PC-9 (cell line): ENCODE measurements around the gene DUSP19. TPM values are rescaled to one million over a fixed set of nuclear protein-coding genes. Genes with fewer than 3 reads are reported as not detected.

Experiments used
- BruUV-seq: library from RNA; stranded (reverse); fragments of 400-500 nt; replicated peaks from 2 replicates; lab custom pipeline; 2021; lab: Mats Ljungman, UMichigan
- CTCF ChIA-PET: fragments of 300-600 bp; sonication (Branson Sonifier 250); formaldehyde crosslinking; loops from one replicate; lab custom pipeline; 2022; ENCODE audit warnings: antibody characterized with exemption; lab: Charles Lee
- POLR2A ChIA-PET: fragments of 300-600 bp; sonication (Branson Sonifier 250); formaldehyde crosslinking; loops from one replicate; lab custom pipeline; 2022; ENCODE audit warnings: antibody characterized with exemption; ENCODE audit not compliant: unreplicated experiment; lab: Charles Lee
- DNase-seq, 2 experiments: peaks; one replicate each; pipeline versions ENCODE4 v3.0.0 to v3.0.0-alpha.2; 2015 to 2022; ENCODE audit warnings: mixed read lengths in 1 of 2
- H2AFZ ChIP-seq: fragments of 200-600 bp; sonication (generic); 2 replicates; pipeline ENCODE4 v1.8.1; 2017; ENCODE audit warnings: antibody characterized with exemption
- H3F3A ChIP-seq: fragments of 200-600 bp; sonication (generic); 2 replicates; pipeline ENCODE4 v1.8.1; 2017; ENCODE audit warnings: antibody characterized with exemption, mild to moderate bottlenecking, low read depth; ENCODE audit not compliant: insufficient read depth
- H3K27ac ChIP-seq: fragments of 200-600 bp; sonication (generic); 2 replicates; pipeline ENCODE4 v1.6.1; 2016; ENCODE audit warnings: mixed run types
- H3K27me3 ChIP-seq: fragments of 200-600 bp; sonication (generic); 2 replicates; pipeline ENCODE4 v1.6.1; 2016; ENCODE audit warnings: low read depth, mixed run types; ENCODE audit not compliant: insufficient read depth
- H3K36me3 ChIP-seq: fragments of 200-600 bp; sonication (generic); 2 replicates; pipeline ENCODE4 v1.6.1; 2016; ENCODE audit warnings: low read depth, mixed run types
- H3K4me1 ChIP-seq: fragments of 200-600 bp; sonication (generic); replicated peaks from 2 replicates; pipeline ENCODE4 v1.6.1; 2016; ENCODE audit warnings: mixed run types; ENCODE audit not compliant: insufficient read depth
- H3K4me2 ChIP-seq: fragments of 200-600 bp; sonication (generic); 2 replicates; pipeline ENCODE4 v1.6.1; 2017; ENCODE audit warnings: mixed run types
- H3K4me3 ChIP-seq: fragments of 200-600 bp; sonication (generic); 2 replicates; pipeline ENCODE4 v1.6.1; 2016; ENCODE audit warnings: mixed run types
- H3K79me2 ChIP-seq: fragments of 200-600 bp; sonication (generic); 2 replicates; pipeline ENCODE4 v1.6.1; 2017; ENCODE audit warnings: low read depth, mixed run types
- H3K9me2 ChIP-seq: fragments of 200-600 bp; sonication (generic); 2 replicates; pipeline ENCODE4 v1.8.1; 2017; ENCODE audit warnings: mild to moderate bottlenecking; ENCODE audit not compliant: insufficient read depth
- H3K9me3 ChIP-seq: fragments of 200-600 bp; sonication (generic); 2 replicates; pipeline ENCODE4 v1.8.1; 2016; ENCODE audit warnings: low read depth; ENCODE audit not compliant: insufficient read depth
- H4K20me1 ChIP-seq: fragments of 200-600 bp; sonication (generic); 2 replicates; pipeline ENCODE4 v1.8.1; 2017; ENCODE audit not compliant: insufficient read depth
- EZH2 ChIP-seq: fragments of 200-600 bp; sonication (generic); IDR thresholded peaks from 2 replicates; pipeline ENCODE4 v1.8.0; 2017; ENCODE audit warnings: antibody characterized with exemption, low read depth
- intact Hi-C: fragments of 100-400 bp; cut with micrococcal nuclease; formaldehyde crosslinking; loops from one replicate; pipeline ENCODE4 v1.10.0; 2022; ENCODE audit not compliant: unreplicated experiment
- total RNA-seq: library from RNA; stranded (reverse); gene quantifications from 2 replicates; pipeline ENCODE4 v1.2.3, GENCODE V29; 2021
- TF ChIP-seq, protein P1 (sequence below): fragments of 200-600 bp; sonication (generic); conservative IDR thresholded peaks from 2 replicates; pipeline ENCODE4 v1.6.1; 2017; ENCODE audit warnings: mixed run types, antibody characterized with exemption, mild to moderate bottlenecking, moderate library complexity

The DUSP19 gene
- total RNA-seq, 1 experiment from 2014 or later, result 8.6 TPM

DNA sequence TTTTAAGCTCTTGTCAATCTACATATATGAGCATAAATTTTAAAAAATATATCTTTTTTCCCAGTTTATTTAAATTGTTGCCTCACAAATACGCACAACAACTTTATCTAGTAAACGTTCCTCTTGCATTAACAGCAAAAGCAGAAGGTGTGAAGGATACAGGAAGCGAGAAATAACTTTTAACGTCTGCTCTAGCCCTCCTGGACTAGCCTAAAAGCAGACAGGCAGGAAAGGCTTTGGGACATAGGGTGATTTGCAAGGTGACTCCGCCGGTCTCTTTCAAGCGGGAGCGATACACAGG, 434 bp upstream of the DUSP19 start:
- Histone ChIP-seq H4K20me1 (no peaks in the 10 kb centered on the region), H3K4me3 (peak overlapping the region; percentile 61), H3F3A (peaks cover 15% of the 10 kb centered on the region), H3K9me2 (no peaks in the 10 kb centered on the region), H3K27ac (peak overlapping the region; percentile 16; the same call in 1 of the 2 replicates), H3K9me3 (no peaks in the 10 kb centered on the region), H3K79me2 (no peaks in the 10 kb centered on the region), H2AFZ (peak overlapping the region; percentile 92), H3K4me2 (peak overlapping the region; percentile 80), H3K27me3 (no peaks in the 10 kb centered on the region), H3K36me3 (no peaks in the 10 kb centered on the region), H3K4me1 (peaks cover 13% of the 10 kb centered on the region)
- TF ChIP-seq, protein P1, sequence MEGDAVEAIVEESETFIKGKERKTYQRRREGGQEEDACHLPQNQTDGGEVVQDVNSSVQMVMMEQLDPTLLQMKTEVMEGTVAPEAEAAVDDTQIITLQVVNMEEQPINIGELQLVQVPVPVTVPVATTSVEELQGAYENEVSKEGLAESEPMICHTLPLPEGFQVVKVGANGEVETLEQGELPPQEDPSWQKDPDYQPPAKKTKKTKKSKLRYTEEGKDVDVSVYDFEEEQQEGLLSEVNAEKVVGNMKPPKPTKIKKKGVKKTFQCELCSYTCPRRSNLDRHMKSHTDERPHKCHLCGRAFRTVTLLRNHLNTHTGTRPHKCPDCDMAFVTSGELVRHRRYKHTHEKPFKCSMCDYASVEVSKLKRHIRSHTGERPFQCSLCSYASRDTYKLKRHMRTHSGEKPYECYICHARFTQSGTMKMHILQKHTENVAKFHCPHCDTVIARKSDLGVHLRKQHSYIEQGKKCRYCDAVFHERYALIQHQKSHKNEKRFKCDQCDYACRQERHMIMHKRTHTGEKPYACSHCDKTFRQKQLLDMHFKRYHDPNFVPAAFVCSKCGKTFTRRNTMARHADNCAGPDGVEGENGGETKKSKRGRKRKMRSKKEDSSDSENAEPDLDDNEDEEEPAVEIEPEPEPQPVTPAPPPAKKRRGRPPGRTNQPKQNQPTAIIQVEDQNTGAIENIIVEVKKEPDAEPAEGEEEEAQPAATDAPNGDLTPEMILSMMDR, result no peak
- TF ChIP-seq EZH2, result no peak
- ChIA-PET POLR2A (interaction anchor here (0.6 kb wide), 2 partner anchors 18 to 43 kb away, joined by 4 to 9 read pairs; no protein-coding TSS in a partner anchor), CTCF (no interaction called here)
- intact Hi-C loops, result loop anchor here (1.0 kb wide), 2 partner anchors 40 to 46 kb away; partner anchors contain the start of genes NCKAP1 and NUP35
- DNase-seq, result no peak
- BruUV-seq, result TSS peak; percentile 91

DNA sequence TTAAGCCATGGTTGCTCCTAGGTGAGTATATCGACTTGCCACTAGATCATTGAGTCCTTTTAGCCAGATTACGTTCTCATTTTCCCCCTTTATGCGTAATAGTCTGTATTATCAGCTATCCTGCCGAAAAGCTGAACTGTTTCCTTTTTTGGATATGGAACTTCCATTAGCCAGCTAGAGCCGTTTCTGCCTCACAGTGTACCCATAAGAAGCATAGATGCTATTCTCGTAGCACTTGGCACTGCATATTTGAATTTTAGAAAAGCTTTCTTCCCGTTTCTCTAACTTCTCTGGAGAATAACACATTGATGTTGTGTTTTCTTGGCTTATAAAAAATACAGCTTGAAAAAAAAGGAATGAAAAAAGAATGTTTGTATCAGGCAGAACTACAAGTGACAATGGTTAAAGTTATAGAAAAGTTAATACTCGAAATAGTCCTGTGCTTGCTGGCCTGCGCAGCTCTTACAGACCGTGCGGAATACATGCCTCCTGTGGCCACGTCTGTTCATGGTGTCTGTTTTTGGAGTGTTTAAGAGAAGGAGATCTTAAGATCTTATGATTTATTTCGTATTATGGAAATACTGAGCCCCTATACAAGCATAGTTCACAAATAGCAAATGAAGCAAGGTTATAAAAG, 710 bp downstream of the DUSP19 start:
- Histone ChIP-seq H3K36me3 (no peaks in the 10 kb centered on the region), H4K20me1 (no peaks in the 10 kb centered on the region), H2AFZ (peak overlapping the region; percentile 92), H3K9me3 (no peaks in the 10 kb centered on the region), H3K9me2 (no peaks in the 10 kb centered on the region; the same call in 1 of the 2 replicates), H3K79me2 (no peaks in the 10 kb centered on the region), H3K4me1 (peaks cover 13% of the 10 kb centered on the region), H3K4me3 (peak overlapping the region; percentile 61), H3K27me3 (no peaks in the 10 kb centered on the region), H3F3A (peaks cover 15% of the 10 kb centered on the region), H3K27ac (peak overlapping the region; percentile 45), H3K4me2 (peak overlapping the region; percentile 80)
- intact Hi-C loops, result no loop called here
- TSS peak; percentile 82 for BruUV-seq
- TF ChIP-seq, protein P1, result no peak
- no peak for TF ChIP-seq EZH2
- no peak for DNase-seq
- CTCF ChIA-PET, result interaction anchor here (0.6 kb wide), 2 partner anchors 42 to 60 kb away, joined by 3 to 4 read pairs; no protein-coding TSS in a partner anchor
- POLR2A ChIA-PET, result interaction anchor here (0.5 to 0.7 kb wide), 8 partner anchors 10 to 839 kb away, joined by 3 to 30 read pairs (median 3); no protein-coding TSS in a partner anchor

DNA sequence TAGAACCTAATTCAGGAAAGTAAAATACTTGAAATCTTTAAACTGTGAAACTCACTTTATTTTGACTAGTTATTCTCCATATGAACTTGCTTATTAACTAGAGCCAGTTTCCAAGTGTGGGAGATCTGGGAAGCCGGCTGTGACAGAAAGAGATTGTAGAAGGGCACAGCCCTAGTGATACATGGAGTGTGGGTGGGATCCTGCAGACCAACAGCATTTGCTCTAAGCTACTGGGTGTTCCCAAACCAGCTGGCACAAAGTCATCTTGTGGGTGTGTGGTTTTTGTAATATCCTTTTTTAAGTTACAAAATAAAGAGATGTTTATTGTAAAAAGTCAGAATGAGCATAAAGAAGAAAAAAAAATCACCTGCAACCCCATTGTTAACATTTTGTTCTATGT, 3.4 kb downstream of the DUSP19 start:
- Histone ChIP-seq H3K4me2 (no peak overlapping the region), H2AFZ (no peak overlapping the region), H4K20me1 (no peaks in the 10 kb centered on the region), H3K9me2 (no peaks in the 10 kb centered on the region; the same call in 1 of the 2 replicates), H3K4me1 (peaks cover 13% of the 10 kb centered on the region), H3K27ac (no peak overlapping the region), H3K36me3 (no peaks in the 10 kb centered on the region), H3K27me3 (no peaks in the 10 kb centered on the region), H3K9me3 (no peaks in the 10 kb centered on the region), H3K79me2 (no peaks in the 10 kb centered on the region), H3F3A (peaks cover 15% of the 10 kb centered on the region), H3K4me3 (no peak overlapping the region)
- DNase-seq, result no peak
- intact Hi-C loops, result no loop called here
- TF ChIP-seq EZH2, result no peak
- TF ChIP-seq, protein P1, result no peak
- ChIA-PET POLR2A (no interaction called here), CTCF (interaction anchor here (0.7 kb wide), 1 partner anchor 34 kb away, joined by 3 read pairs; no protein-coding TSS in a partner anchor)
- BruUV-seq, result no TSS peak
